ENCODE data around the gene TSGA10.
"Not testable (repeated sequence)": the region's sequence is repeated elsewhere in the genome, so short reads cannot be mapped to it uniquely, and the experiment has no call there.

The TSGA10 gene

DNA sequence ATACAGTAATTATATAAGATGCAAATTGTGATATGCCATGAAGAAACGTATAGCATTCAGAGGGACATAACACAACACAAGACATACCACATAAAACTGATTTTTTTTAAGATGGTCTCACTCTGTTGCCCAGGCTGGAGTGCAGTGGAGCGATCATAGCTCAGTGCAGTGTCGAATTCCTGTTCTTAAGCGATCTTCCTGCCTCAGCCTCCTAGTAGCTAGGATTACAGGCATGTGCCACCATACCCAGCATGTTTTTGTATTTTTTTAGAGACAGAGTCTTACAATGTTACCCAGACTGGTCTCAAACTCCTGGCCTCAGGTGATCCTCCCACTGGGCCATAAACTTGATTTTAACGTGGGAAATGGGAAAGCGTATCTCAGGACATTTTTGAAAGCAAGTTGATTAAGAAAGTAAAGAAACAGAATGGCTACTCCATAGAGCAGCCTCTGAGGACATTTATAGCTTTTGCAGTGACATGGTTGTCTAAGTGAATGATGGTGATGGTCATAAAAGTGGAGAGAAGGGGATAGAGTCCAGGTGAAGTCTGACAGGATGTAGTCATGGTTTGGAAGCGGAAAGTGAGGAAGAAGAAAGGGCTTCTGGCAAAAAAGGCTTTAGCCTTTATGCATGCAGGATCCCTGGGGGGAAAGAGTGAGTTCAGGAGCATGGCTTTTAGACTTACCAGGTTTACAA, 2.4 kb downstream of the TSGA10 start:
- peak; percentile 1 for DNase-seq

DNA sequence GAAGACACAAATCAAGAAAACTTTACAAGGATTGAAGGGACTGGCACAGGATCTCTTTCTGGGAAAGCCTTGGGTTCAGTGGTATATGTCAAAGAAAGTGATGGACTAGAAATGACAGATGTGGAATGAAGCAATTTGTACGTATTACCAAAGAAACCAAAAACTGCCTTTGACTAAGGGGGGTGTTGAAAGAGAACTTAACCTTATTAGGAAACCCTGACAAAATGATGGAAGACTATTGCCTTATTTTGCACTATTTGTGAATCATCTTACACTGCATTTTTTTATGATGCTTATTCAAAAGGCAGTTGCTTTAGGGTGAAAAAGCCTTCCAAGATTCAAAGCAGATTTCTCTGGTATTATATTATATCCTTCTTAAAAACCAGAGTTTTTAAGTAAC, 4.0 kb downstream of the TSGA10 start:
- no peak for DNase-seq

DNA sequence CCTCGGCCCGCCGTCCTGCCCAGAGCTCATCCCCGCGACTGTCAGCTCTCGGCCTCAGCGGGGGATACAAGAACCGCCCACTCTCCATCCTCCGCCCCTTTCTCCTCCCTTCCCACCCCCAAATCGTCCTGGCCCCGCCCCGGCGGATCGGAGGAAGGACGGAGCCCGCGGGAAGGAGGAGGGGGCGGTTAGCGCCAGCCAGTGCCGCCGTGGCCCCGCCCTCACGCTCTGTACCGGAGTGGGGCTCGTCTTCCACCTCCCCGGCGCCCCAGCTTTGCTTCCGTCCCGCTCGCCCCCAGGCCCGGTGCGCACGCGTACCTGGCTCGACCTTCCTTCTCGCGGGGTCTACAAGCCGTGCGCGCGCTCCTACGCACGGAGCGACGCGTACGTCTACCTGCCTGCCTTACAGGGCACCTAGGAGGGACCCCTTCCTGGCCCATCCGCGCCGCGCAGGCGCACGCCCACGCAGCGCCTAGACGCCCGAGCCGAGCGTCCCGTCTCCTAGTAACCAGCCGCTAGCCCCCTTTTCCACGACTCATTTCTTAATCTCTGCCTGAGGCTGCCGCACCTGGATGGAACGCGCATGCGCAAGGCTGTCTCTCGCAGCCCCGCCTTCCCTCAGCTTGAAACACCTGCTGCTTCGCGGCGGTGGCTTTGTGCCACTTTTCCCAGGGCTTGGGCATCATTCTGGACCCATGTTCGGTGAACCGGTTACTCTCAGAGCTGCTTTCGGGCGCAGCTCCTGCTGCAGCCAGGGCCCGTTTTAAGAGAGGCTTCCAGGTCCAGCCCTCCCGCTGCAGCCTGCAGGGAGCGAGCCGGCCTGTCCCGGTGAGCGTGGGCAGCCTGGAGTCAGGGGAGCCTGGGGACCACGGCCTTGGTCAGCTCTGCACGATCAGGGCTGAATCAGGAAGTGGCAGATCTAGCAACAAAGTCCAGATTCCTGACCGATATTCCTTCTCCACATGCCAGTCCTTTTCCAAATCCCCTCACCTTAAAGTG, 13.3 kb downstream of the TSGA10 start, which contains the start of gene C2orf15:
Gene C2orf15 (plus strand): TSS at position 598 of the 999 bp plus-strand sequence. CDS start 8,852 bp downstream, outside the sequence.
- peak; percentile 99 for DNase-seq

DNA sequence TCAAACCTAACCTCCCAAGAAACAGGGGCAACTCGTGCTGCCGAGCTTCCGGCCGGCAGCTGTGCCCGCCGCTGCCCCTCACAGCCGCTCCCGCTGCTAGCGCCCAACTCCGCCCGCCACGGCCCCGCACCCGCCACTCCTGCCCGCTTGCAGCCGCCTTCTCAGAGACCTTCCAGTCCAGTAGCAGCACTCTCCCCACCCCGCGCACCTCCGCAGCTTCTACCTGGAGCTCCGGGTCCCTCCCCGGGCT, 14.0 kb downstream of the TSGA10 start:
- no peak for DNase-seq

DNA sequence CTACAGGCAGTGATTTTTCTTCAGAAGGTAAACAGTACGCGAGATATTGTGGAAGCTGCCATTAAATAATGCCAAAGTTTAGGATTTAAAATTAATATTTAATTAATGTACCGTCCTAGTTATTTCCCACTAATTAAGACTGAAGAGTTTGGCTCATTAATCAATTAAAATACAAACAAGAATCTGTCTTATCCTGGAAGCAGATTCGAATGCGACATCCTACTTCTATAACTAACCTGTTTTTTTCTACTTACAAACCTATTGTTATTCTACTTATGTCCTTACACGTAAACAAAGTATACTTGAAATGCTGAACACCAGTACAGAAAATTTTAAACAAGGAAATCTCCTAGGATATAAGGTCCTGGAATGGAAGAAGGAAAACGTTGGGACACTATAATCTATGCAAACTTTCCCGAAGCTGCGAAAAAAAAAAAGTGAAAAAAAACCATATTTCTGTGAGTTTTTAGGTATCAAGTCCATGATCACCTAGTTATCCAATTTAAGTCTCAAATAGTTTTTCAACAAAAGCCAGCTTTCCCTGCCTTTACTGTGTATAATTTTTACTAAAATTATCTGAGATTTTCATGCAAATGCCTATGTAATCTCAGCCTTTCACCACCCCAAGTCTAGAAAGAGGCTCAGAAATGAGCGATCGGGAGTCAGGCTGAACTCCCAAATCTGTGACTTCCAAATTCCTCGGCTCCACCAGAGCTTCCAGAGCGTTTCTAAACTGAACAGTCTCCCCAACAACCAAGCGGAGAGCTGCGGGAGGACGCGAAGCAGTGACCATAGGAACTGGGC, 14.5 kb downstream of the TSGA10 start:
- peak; percentile 65 for DNase-seq

DNA sequence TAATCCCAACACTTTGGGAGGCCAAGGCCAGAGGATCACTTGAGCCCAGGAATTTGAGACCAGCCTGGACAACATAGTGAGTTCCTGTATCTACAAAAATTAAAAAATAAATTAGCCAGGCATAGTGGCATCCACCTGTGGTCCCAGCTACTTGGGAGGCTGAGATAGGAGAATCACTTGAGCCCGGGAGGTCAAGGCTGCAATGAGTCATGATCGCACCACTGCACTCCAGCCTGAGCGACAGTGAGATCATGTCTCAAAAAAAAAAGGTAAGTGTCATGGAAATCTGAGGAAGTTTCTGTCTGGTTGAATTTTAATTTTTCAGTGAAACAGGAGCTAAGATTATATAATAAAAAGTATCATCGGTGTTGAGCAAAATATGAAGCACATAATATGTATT, 15.7 kb downstream of the TSGA10 start:
- no peak for DNase-seq

DNA sequence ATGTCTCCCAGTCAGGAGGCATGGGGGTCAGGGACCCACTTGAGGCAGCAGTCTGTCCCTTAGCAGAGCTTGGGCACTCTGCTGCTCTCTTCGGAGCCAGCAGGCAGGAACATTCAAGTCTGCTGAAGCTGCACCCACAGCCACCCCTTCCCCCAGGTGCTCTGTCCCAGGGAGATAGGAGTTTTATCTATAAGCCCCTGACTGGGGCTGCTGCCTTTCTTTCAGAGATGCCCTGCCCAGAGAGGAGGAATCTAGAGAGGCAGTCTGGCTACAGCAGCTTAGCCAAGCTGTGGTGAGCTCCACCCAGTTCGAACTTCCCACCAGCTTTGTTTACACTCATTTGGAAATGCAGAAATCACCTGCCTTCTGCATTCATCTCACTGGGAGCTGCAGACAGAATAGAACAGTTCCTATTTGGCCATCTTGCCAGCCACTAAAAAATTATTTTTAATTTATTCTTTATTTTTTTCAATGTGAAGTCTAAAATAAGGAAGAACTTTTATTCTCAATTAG, 19.6 kb downstream of the TSGA10 start:
- not testable (repeated sequence) for DNase-seq

DNA sequence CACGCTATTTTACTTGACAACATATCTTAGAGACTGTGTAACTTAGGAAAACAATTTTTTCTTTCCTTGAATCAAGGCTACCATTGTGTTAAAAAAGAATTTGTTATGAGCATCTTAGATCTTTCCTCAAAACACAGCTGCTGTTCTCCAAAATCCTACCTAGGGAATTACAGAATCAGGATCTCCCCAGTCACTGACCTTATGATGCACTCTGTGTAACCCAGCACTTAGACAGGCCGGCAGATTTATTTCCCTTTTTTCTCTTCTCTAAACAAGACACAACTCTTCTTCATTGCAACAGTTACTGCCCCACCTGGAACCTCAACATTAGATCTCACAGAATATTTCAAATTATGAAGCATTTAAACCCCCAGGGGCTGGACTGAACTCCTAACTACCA, 26.8 kb downstream of the TSGA10 start:
- no peak for DNase-seq

DNA sequence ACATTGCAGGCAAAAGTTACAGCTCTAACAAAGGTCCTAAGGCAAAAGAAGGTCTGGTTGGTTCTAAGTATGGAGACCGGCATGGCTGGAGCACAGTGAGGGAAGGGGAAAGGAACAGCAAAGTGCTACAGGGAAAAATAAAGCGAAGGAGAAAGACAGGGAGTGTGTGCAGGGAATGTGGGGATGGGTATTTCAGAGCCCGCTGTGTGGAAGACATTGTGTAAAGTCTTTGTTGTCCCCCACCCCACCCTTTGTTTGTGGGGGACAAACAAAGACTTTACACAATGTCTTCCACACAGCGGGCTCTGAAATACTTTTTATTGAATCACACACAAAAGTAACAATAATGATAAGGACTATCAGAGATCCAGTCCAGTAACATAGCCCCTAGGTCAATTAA, 42.1 kb downstream of the TSGA10 start:
- DNase-seq = no peak

DNA sequence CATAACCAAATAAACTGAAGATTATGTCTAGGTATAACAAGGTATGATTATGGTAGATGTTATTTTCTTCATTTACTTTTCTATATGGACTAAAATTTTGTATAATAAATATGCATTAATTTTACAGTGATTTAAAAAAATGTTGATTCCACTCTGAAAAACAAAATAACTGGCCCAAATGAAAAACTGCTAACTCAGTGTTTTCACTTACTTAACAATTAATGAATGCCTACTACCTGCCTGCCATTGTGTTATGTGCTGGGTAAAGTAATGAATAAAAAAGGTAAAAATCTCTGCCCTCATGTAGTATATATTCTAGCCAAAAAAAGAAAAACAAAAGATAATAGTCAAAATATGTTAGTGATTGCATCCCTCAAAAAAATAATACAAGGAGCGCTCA, 42.8 kb downstream of the TSGA10 start:
- DNase-seq = no peak

DNA sequence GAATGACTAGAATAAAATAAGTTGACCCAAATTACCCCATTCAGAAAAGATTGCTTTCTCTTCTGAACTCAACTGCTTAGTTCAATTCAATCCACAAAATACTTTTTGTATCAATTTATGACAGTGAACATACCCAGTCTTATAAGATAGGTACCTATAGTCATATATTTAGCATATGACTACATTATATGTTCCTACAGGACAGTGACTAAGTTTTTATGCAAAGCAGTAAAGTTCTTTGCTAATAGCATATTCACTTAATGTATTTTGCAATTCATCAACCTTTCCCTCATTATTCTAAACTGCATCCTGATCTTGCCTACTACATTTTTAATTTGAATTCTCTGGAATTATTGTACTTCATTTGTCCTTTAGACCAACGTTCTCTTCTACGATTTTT, 43.5 kb downstream of the TSGA10 start:
- DNase-seq = no peak

DNA sequence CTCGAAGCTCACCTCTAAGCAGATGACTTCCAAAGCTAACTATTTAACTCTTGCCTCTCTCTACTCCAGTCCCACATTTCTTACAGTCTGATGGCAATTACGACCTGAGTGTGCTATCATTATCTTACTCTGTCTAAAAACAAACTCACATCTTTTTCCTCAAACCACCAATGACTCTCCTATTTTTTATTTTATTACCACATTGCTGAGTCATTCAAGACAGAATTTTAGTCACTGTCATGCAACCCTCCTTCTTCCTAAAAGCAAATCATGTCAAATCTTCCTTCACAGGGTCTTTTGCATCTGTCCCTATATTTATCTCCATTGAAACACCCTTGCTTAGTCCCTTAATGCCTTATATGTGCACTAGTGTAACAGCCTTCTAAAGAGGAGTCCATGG, 47.8 kb downstream of the TSGA10 start:
- DNase-seq = no peak

DNA sequence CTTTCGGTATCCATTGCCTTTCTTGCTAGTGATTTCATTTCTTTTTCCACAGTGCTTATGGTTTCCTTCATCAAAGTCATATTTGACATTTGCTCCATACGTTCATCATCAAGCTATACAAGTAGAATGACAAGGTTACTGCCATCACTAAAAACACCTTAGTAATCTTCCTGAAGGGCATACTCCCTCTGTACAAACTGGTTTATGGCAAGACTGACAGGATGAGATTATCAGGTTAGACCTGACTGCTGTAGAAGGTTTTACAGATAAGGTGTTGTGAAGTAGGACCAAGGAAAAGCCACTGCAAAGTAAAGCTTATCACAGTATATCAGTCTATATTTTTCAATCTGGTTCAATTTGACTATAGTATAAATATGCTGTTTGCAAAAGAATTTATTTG, 50.7 kb downstream of the TSGA10 start:
- no peak for DNase-seq

DNA sequence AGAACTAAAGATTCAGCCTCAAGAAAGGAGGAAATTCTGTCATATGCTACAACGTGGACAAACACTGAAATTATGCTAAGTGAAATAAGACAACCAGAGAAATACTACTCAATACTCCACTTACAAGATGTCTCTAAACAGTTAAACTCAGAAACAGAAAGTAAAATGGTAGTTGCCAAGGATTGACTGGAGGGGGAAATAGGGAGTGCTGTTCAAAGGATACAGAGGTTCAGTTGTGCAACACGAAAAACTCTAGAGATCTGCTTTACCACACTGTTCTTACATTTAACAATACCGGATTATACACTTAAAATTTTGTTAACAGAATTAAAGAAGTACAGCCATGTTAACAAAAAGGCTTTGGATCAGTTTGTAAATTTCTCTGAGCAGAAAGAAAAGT, 53.0 kb downstream of the TSGA10 start:
- no peak for DNase-seq

DNA sequence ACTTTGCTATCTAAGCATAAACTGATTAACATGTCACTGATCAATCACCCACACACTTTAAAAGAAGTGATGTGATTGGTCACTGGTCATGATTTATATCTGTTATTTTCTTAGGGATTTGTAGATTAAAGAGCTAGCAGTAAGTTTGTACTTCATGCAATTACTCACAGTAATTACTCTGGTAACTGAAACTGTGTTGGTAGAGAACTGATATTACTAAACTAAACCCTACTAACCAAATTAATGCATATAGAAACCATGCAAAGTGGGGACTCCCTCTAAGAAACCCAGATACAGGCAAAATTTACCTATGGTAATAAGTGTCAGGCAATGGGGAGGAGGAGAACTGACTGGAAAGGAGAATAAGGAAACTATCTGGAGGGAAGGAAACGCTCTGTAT, 58.0 kb downstream of the TSGA10 start:
- no peak for DNase-seq

DNA sequence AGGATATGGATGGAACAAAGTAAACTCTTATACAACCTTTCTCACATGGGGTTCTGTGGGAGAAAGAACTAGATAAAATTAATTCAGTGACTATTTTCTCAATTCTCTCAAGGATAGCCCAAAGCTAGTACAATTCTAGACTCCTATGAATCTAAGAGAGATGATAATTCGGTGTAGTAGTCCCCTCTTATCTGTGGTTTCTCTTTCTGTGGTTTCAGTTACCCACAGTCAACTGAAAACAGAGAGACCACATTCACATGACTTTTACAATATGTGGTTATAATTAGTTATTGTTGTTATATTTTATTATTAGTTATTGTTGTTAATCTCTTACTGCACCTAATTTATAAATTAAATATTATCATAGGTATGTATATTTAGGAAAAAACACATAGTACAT, 66.7 kb downstream of the TSGA10 start:
- DNase-seq = no peak

DNA sequence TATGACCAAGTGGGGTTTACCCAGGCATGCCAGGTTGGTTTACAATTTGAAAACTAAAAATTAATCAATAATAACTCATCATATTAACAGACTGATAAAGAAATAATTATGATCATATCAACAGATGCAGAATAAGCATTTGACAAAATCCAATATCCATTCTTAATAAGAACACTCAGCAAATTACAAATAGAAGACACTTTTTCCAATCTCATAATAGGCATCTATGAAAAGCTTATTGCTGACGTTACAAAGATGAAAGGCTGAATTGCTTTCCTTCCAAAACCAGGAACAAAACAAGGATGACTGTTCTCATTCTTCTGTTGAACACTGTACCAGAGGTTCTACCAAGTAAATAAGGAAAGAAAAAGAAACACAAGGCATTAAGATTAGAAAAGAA, 68.4 kb downstream of the TSGA10 start:
- DNase-seq = no peak

DNA sequence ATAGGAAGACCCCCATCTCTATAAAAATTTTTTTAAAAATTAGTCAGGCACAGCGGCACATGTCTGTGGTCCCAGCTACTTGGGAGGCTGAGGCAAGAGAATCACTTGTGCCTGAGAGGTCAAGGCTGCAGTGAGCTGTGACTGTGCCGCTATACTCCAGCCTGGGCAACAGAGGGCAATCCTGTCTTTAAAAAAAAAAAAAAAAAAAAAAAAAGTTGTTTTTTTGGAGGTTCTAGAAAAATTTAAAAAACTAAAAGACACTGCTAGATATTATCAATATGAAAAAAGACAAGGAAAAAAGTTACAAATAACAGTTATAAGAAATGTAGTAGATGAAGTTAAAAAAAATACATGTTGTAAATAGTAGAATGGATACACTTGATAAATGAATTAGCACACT, 69.3 kb downstream of the TSGA10 start:
- DNase-seq = peak; percentile 23

DNA sequence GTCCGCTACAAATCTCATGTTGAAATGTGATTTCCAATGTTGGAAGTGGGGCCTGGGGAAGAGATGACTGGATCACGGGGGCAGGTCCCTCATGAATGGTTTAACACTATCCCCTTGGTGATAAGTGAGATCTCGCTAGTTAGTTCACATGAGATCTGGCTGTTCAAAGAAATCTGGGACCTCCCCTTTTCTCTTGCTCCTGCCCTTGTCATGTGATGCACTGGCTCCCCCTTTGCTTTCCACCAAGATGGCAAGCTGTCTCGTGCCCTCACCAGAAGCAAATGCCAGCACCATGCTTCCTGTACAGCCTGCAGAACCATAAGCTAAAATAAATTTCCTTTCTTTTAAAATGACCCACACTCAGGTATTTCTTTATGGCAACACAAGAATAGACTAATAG, 70.5 kb downstream of the TSGA10 start:
- DNase-seq = no peak

DNA sequence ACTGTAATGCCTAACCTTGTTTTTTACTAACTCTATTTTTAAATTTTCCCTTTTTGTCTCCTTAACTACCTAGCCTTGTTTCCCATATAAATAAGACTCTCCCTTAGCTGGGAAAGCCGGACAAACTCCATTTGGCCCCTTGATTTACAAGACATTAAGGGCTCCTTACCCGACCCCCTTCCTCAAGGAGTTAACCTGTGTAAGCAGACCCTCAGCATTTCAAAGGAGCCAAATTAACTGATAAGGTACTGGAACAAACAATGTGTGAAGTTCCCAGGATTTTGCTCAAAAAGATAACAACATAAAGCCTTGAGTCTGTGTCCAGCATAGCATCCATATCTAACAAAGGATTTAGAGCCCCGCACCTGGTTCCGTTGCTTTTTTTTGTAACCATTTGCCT, 72.9 kb downstream of the TSGA10 start:
- no peak for DNase-seq

DNA sequence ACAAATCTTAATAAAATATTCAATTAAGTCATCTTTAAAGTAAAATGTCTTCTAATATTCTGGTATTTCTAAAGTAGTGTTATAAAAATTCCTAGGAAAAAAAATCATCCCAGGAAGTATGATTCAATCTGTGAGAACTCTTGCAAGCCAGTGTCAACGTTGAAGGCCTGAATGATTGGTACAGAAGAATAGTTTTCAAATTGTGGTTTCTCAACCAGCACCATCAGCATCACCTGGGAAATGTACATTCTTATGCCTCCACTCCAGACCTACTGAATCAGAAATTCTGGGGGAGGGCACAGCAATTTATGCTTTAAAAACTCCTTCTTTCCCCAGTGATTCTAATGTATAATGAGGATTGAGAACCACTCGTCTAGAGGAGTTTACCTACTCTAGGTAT, 75.5 kb downstream of the TSGA10 start:
- no peak for DNase-seq

DNA sequence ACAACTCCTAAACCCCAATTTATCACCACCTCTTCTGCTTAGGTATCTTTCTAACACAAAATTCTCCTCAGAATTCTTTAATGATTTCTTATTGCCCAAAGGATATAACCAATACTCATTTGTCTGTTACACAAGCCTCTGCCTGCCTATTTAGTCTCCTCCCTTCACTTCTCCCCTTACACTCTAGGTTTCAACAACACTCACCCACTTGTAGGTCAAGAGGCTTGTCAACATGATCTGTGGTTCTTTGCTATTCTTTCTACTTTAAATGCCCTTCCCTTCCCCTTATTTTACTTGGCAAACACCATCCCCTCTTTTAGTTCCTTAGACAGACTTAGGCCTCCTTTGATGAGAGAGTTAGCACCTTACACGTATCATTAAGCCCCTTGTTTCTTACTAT, 82.2 kb downstream of the TSGA10 start:
- DNase-seq = no peak

DNA sequence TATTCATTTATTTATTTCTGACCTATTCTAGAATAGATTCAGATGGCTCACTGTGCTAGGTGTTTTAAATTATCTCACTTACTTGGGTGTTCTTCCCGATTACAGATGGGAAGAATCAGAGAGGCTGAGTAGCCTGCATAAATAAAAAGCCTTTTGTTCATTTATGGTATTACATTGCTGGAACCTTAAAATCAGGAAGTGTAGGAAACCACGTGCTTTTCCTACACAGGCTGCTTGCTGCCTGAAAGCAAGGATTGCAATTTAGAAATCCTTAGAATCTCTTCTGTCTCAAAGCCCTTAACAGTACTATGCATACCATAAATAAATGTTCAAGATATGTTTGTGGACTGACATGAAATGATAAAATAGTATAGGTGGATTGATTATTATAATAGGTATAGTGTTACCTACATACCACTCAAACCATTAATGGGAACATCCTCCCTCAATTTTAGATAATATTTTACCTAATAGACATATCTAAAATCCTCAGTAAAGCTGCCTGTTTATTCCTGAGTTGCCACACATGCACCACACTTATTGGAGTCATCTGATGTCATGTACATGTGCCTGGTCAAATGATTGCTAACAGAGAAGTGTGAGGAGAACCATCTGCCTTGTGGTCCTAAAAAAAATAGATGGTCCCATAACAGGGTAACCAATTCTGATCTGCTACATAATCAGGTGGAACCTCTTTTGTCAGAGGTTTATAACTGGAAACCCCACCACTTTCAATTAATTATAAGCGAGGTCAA, 86.7 kb downstream of the TSGA10 start:
- DNase-seq = no peak
